Liver (tissue), 3 donors: ENCODE data around the gene STOML1.

Experiments used
- ATF3 ChIP-seq: IDR thresholded peaks from 2 replicates; pipeline ENCODE4 v1.6.1; 2016; ENCODE audit warnings: antibody characterized with exemption
- CTCF ChIP-seq: fragments of 150-350 bp; IDR thresholded peaks from 2 replicates; pipeline ENCODE4 v1.5.1; 2017; ENCODE audit warnings: improper control_type of control experiment, low read depth, low read length; ENCODE audit not compliant: missing input control
- JUND ChIP-seq, 2 donors: IDR thresholded peaks; 2 replicates each; pipeline ENCODE4 v1.6.1; 2016; ENCODE audit warnings: antibody characterized with exemption in 2 of 2
- MAX ChIP-seq: IDR thresholded peaks from 2 replicates; pipeline ENCODE4 v1.6.1; 2016; ENCODE audit warnings: antibody characterized with exemption
- RAD21 ChIP-seq, 2 donors: IDR thresholded peaks; 2 replicates each; pipeline ENCODE4 v1.6.1; 2016; ENCODE audit warnings: antibody characterized with exemption in 2 of 2, mild to moderate bottlenecking in 2 of 2
- REST ChIP-seq: IDR thresholded peaks from 2 replicates; pipeline ENCODE4 v1.6.1; 2016; ENCODE audit warnings: antibody characterized with exemption, mild to moderate bottlenecking
- RXRA ChIP-seq, 2 donors: IDR thresholded peaks; 2 replicates each; pipeline ENCODE4 v1.6.1; 2017 to 2018; ENCODE audit warnings: antibody characterized with exemption in 2 of 2, mild to moderate bottlenecking in 1 of 2
- SP1 ChIP-seq: IDR thresholded peaks from 2 replicates; pipeline ENCODE4 v1.6.1; 2018; ENCODE audit warnings: antibody characterized with exemption, mild to moderate bottlenecking
- ZBTB33 ChIP-seq: IDR thresholded peaks from 2 replicates; pipeline ENCODE4 v1.6.1; 2016; ENCODE audit warnings: antibody characterized with exemption
- donor health status: healthy.
- donor health status: healthy.

GRCh38 chr15:73932381-73933191 is 59.5 kb downstream of the STOML1 start:
- TF ChIP-seq SP1 (no peak), REST (no peak), CTCF (no peak), JUND (IDR thresholded peaks at IDR 0.05) (no peak), ZBTB33 (no peak), MAX (no peak), ATF3 (no peak), RXRA (IDR thresholded peaks at IDR 0.05) (no peak), RAD21 (IDR thresholded peaks at IDR 0.05) (no peak)
